Measurements from ENCODE around the gene MALT1.

MALT1 gene

GRCh38 chr18:58777471-58777870, 106.2 kb downstream of the MALT1 start:
- Histone ChIP-seq H3K4me1 (ENCODE audit: control insufficient read depth, insufficient read depth, low read length) (peaks cover 5% of the 10 kb centered on the region; the same call in 1 of the 2 replicates), H3K27ac (ENCODE audit: low read depth, low read length) (no peak overlapping the region), H3K27me3 (ENCODE audit: control insufficient read depth, insufficient read depth, low read length) (no peaks in the 10 kb centered on the region), H3K36me3 (ENCODE audit: control insufficient read depth, insufficient read depth, low read length) (no peaks in the 10 kb centered on the region), H3K4me3 (ENCODE audit: low read depth, low read length) (no peak overlapping the region), H3K9ac (ENCODE audit: low read depth, low read length) (no peak overlapping the region), H3K9me3 (ENCODE audit: control insufficient read depth, insufficient read depth, low read length) (no peaks in the 10 kb centered on the region)

- no peak overlapping the region for H3K27ac ChIP-seq (ENCODE audit: low read depth, low read length)
- H3K4me3 ChIP-seq (ENCODE audit: low read depth, low read length): no peak overlapping the region
- no peak overlapping the region for H3K9ac ChIP-seq (ENCODE audit: low read depth, low read length)
- H3K27me3 ChIP-seq (ENCODE audit: control insufficient read depth, insufficient read depth, low read length): no peaks in the 10 kb centered on the region
- H3K36me3 ChIP-seq (ENCODE audit: control insufficient read depth, insufficient read depth, low read length): no peaks in the 10 kb centered on the region
- H3K9me3 ChIP-seq (ENCODE audit: control insufficient read depth, insufficient read depth, low read length): no peaks in the 10 kb centered on the region
- peaks cover 13% of the 10 kb centered on the region for H3K4me1 ChIP-seq (ENCODE audit: control insufficient read depth, insufficient read depth, low read length)
Measured at GRCh38 chr18:58779529-58779928, 108.3 kb downstream of the MALT1 start.

DNA sequence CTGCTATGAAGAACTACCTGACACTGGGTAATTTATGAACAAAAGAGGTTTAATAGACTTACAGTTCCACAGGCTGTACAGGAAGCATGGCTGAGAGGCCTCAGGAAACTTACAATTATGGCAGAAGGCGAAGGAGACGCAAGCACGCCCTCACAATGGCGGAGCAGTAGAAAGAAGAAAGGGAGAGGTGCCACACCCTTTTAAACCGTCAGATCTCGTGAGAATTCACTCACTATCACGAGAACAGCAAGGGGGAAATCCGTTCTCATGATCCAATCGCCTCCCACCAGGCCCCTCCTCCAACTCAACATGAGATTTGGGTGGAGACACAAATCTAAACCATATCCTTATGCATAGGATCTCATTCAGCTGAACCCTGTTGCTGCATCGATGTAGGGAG, 108.8 kb downstream of the MALT1 start:
- Histone ChIP-seq H3K4me1 (ENCODE audit: control insufficient read depth, insufficient read depth, low read length) (peaks cover 18% of the 10 kb centered on the region), H3K36me3 (ENCODE audit: control insufficient read depth, insufficient read depth, low read length) (no peaks in the 10 kb centered on the region), H3K9me3 (ENCODE audit: control insufficient read depth, insufficient read depth, low read length) (no peaks in the 10 kb centered on the region), H3K27me3 (ENCODE audit: control insufficient read depth, insufficient read depth, low read length) (no peaks in the 10 kb centered on the region), H3K27ac (ENCODE audit: low read depth, low read length) (no peak overlapping the region), H3K4me3 (ENCODE audit: low read depth, low read length) (no peak overlapping the region), H3K9ac (ENCODE audit: low read depth, low read length) (no peak overlapping the region)

- H3K36me3 ChIP-seq (ENCODE audit: control insufficient read depth, insufficient read depth, low read length): no peaks in the 10 kb centered on the region
- H3K9me3 ChIP-seq (ENCODE audit: control insufficient read depth, insufficient read depth, low read length): no peaks in the 10 kb centered on the region
- H3K4me3 ChIP-seq (ENCODE audit: low read depth, low read length): no peak overlapping the region
- H3K9ac ChIP-seq (ENCODE audit: low read depth, low read length): no peak overlapping the region
- no peak overlapping the region for H3K27ac ChIP-seq (ENCODE audit: low read depth, low read length)
- peaks cover 27% of the 10 kb centered on the region for H3K4me1 ChIP-seq (ENCODE audit: control insufficient read depth, insufficient read depth, low read length)
- no peaks in the 10 kb centered on the region for H3K27me3 ChIP-seq (ENCODE audit: control insufficient read depth, insufficient read depth, low read length)
Measured at GRCh38 chr18:58781627-58782194, 110.4 kb downstream of the MALT1 start.

DNA sequence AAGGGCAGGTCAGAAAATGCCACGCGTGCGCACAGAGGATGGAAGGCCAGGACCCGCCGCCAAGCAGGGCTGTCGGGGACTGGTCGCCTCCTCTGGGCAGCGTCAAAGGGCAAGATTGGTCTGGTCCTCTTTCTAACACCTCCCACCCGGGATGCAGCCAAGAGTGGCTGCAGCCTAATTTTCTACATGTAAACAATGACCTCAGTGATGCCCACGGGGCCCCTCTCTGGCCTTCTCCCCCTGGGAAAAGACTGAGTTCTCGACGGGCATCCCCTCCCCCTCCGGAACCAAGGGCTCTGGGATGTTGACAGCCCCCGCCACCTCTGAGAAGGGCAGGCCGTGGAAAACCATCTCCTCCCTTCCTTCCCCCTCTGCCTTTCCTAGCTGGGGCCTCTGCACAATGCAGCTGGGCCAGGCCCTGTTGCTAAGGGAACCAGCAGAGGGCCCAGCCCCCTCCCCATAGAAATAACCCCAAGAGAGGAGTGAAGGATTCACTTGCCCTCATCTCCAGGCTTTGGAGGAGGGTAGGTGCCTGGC, 113.4 kb downstream of the MALT1 start:
- H3K9ac ChIP-seq (ENCODE audit: low read depth, low read length): no peak overlapping the region
- H3K9me3 ChIP-seq (ENCODE audit: control insufficient read depth, insufficient read depth, low read length): no peaks in the 10 kb centered on the region
- peaks cover 41% of the 10 kb centered on the region for H3K4me1 ChIP-seq (ENCODE audit: control insufficient read depth, insufficient read depth, low read length)
- peak overlapping the region; percentile 74 for H3K27ac ChIP-seq (ENCODE audit: low read depth, low read length)
- no peaks in the 10 kb centered on the region for H3K36me3 ChIP-seq (ENCODE audit: control insufficient read depth, insufficient read depth, low read length)
- no peaks in the 10 kb centered on the region for H3K27me3 ChIP-seq (ENCODE audit: control insufficient read depth, insufficient read depth, low read length)
- no peak overlapping the region for H3K4me3 ChIP-seq (ENCODE audit: low read depth, low read length)

DNA sequence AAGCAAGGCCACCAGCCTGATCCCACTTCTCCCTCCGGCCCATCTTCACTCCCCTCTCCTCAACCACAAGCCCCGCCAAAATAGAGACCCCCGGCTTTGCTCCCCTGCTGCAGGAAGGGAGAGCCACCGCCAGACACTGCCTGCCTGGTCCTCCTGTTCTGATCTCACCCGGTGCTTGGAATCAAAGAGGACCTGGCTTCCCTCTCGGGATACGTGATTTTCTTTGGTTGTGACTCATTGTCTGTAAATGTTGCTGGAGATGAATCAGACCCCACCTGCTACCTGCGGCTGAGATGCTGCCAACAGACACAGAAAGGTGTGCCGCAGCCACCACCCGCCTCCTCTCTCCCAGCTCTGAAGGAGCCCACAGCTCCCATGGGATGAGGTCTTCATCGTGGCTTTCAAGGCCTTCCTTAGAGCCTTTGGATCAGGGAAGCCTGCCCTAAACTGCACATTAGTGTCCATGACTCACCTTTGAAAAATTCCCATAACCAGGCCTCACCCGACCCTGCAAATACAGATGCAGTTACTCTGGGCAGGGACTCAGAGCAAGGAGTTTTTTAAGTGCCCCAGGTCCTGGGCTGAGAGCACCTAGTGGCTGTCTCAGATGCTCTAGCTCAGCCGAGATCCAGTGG, 114.0 kb downstream of the MALT1 start:
- Histone ChIP-seq H3K9me3 (ENCODE audit: control insufficient read depth, insufficient read depth, low read length) (no peaks in the 10 kb centered on the region), H3K36me3 (ENCODE audit: control insufficient read depth, insufficient read depth, low read length) (no peaks in the 10 kb centered on the region), H3K27me3 (ENCODE audit: control insufficient read depth, insufficient read depth, low read length) (no peaks in the 10 kb centered on the region), H3K27ac (ENCODE audit: low read depth, low read length) (peak overlapping the region; percentile 74), H3K9ac (ENCODE audit: low read depth, low read length) (no peak overlapping the region), H3K4me1 (ENCODE audit: control insufficient read depth, insufficient read depth, low read length) (peaks cover 46% of the 10 kb centered on the region), H3K4me3 (ENCODE audit: low read depth, low read length) (no peak overlapping the region)

DNA sequence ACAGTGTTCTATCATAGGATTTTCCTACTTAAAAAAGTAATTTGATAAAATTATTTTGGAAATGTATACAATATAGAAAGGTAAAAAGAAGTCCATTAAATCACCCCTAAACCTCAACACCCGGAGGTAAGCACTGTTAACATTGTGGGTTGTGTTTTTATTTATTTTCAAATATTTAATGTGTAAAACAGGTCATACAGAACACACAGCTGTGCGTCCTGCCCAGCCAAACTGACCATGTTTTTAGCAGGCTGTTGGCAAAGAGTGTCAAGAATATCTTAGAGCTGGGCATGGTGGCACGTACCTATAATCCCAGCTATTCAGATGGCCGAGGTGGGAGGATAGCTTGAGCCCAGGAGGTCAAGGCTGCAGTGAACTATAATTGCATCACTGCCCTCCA, 114.6 kb downstream of the MALT1 start:
- Histone ChIP-seq H3K4me1 (ENCODE audit: control insufficient read depth, insufficient read depth, low read length) (peaks cover 46% of the 10 kb centered on the region), H3K9ac (ENCODE audit: low read depth, low read length) (no peak overlapping the region), H3K9me3 (ENCODE audit: control insufficient read depth, insufficient read depth, low read length) (no peaks in the 10 kb centered on the region), H3K4me3 (ENCODE audit: low read depth, low read length) (no peak overlapping the region), H3K36me3 (ENCODE audit: control insufficient read depth, insufficient read depth, low read length) (no peaks in the 10 kb centered on the region), H3K27ac (ENCODE audit: low read depth, low read length) (peak overlapping the region; percentile 74), H3K27me3 (ENCODE audit: control insufficient read depth, insufficient read depth, low read length) (no peaks in the 10 kb centered on the region)

DNA sequence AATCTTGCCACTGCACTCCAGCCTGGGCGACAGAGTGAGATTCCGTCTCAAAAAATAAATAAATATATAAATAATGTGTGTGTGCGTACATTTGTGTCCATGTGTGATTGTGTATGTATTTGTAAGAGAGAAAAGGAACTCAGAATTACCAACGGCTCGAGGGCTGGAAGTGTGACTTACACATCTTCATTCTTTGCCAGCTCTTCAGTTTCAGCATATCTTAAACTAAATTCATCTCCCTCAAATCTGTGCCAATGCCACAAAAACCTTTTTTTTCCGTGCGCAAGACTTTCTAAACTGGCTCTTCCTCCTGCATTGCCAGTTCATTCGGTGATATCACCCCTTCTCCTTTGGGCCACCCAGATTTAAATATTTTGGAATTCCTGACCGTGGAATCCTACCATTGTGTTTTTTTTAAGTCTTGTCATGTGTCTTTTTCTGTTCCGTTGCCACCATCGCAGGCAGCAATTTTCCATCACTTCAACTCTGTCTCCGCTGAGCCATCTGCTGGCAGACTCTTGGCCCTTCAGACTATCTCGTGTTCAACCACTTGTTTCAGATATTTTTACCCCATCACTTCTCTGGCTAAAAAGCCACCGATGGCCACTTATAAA, 116.4 kb downstream of the MALT1 start:
- Histone ChIP-seq H3K27me3 (ENCODE audit: control insufficient read depth, insufficient read depth, low read length) (no peaks in the 10 kb centered on the region), H3K9me3 (ENCODE audit: control insufficient read depth, insufficient read depth, low read length) (no peaks in the 10 kb centered on the region), H3K4me1 (ENCODE audit: control insufficient read depth, insufficient read depth, low read length) (peaks cover 40% of the 10 kb centered on the region), H3K4me3 (ENCODE audit: low read depth, low read length) (no peak overlapping the region), H3K36me3 (ENCODE audit: control insufficient read depth, insufficient read depth, low read length) (no peaks in the 10 kb centered on the region), H3K9ac (ENCODE audit: low read depth, low read length) (no peak overlapping the region), H3K27ac (ENCODE audit: low read depth, low read length) (no peak overlapping the region)

DNA sequence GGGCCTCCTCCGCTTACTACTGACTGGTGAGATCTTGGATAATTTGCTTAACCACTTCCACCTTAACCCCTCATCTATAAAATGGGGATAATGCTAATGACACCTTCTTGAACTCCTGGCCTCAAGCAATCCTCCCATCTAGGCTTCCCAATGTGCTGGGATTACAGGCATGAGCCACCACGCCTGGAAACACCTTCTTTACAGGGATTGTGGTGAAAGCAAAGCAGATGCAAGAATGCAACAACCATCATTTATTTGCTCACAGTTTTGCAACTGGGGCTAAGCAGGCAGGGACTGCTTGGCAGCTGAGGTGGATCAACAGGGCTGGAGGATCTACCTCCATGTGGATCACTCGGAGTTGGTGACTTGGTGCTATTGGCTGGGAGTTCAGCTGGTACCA, 117.2 kb downstream of the MALT1 start:
- H3K9ac ChIP-seq (ENCODE audit: low read depth, low read length): no peak overlapping the region
- no peaks in the 10 kb centered on the region for H3K27me3 ChIP-seq (ENCODE audit: control insufficient read depth, insufficient read depth, low read length)

DNA sequence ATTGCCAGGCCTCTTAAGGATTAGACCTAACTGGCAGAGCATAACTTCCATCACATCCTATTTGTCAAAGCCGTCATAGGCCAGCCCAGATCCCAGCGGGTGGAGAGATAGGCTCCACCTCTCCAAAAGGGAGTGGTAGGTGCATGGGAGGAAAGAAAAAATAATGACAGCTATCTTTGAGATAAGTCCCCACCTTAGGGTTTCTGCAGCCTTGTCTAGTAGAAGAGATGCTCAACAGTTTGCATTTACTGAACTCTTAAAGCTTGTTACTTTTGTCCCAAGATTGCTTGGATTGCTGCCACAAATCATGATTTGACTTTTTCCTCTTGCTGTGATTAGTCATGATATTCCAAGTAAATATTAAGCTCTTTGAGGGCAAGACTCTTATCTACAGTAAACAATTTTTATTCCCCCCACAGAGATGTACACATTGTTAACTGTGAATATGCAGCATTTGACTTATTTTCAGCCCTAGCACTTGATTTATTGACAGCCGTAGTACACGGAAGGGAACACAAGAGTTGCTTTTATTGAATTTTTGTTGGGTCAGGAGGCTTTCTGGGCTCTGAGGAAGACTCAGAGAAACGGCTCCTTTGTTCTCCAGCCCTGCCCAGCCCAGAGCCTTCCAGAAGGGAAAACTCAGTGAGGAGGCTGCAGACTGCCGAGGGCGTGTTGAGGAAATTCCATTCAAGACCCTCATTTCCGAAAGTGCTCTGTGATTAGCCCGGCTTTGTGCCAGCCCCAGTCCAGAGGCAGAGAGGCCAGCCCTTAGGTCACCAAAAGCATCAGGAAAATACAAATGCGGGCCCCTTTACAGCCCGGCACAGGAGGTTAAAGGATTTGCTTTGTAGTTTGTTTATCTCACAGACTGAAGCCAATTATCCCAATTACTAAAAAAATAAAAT, 118.0 kb downstream of the MALT1 start:
- Histone ChIP-seq H3K4me3 (ENCODE audit: low read depth, low read length) (no peak overlapping the region), H3K36me3 (ENCODE audit: control insufficient read depth, insufficient read depth, low read length) (no peaks in the 10 kb centered on the region), H3K27ac (ENCODE audit: low read depth, low read length) (peak overlapping the region; percentile 31), H3K27me3 (ENCODE audit: control insufficient read depth, insufficient read depth, low read length) (no peaks in the 10 kb centered on the region), H3K9ac (ENCODE audit: low read depth, low read length) (no peak overlapping the region), H3K4me1 (ENCODE audit: control insufficient read depth, insufficient read depth, low read length) (peaks cover 37% of the 10 kb centered on the region), H3K9me3 (ENCODE audit: control insufficient read depth, insufficient read depth, low read length) (no peaks in the 10 kb centered on the region)

More for the DNA sequence above, 117.2 kb downstream of the MALT1 start:
- Histone ChIP-seq H3K36me3 (ENCODE audit: control insufficient read depth, insufficient read depth, low read length) (no peaks in the 10 kb centered on the region), H3K4me1 (ENCODE audit: control insufficient read depth, insufficient read depth, low read length) (peaks cover 37% of the 10 kb centered on the region), H3K4me3 (ENCODE audit: low read depth, low read length) (no peak overlapping the region), H3K27ac (ENCODE audit: low read depth, low read length) (no peak overlapping the region), H3K9me3 (ENCODE audit: control insufficient read depth, insufficient read depth, low read length) (no peaks in the 10 kb centered on the region)
